HEK293T (cell line): ENCODE measurements around the gene ARL6.

Experiments used
- ARNT ChIP-seq: fragments of 450-650 bp; IDR thresholded peaks from 2 replicates; pipeline ENCODE4 v1.6.1; 2017; ENCODE audit warnings: mild to moderate bottlenecking
- BHLHE40 ChIP-seq: fragments of 450-650 bp; IDR thresholded peaks from 2 replicates; pipeline ENCODE4 v1.6.1; 2016; ENCODE audit warnings: mild to moderate bottlenecking, moderate library complexity, borderline replicate concordance
- ELF4 ChIP-seq: fragments of 450-650 bp; IDR thresholded peaks from 2 replicates; pipeline ENCODE4 v1.6.1; 2017; ENCODE audit warnings: antibody characterized with exemption
- FOXA1 ChIP-seq: fragments of 450-650 bp; IDR thresholded peaks from 2 replicates; pipeline ENCODE4 v1.6.1; 2016; ENCODE audit warnings: mild to moderate bottlenecking
- FOXK2 ChIP-seq: fragments of 450-650 bp; IDR thresholded peaks from 2 replicates; pipeline ENCODE4 v1.6.1; 2016; ENCODE audit warnings: mild to moderate bottlenecking
- FOXM1 ChIP-seq: fragments of 450-650 bp; IDR thresholded peaks from 2 replicates; pipeline ENCODE4 v1.6.1; 2017; ENCODE audit warnings: mild to moderate bottlenecking, borderline replicate concordance
- NFRKB ChIP-seq: fragments of 450-650 bp; IDR thresholded peaks from 2 replicates; pipeline ENCODE4 v1.6.1; 2016; ENCODE audit warnings: mild to moderate bottlenecking, moderate library complexity
- PKNOX1 ChIP-seq: fragments of 450-650 bp; IDR thresholded peaks from 2 replicates; pipeline ENCODE4 v1.6.1; 2016
- SP1 ChIP-seq: fragments of 450-650 bp; IDR thresholded peaks from 2 replicates; pipeline ENCODE4 v1.6.1; 2017
- SUZ12 ChIP-seq: fragments of 450-650 bp; IDR thresholded peaks from 2 replicates; pipeline ENCODE4 v1.6.1; 2016; ENCODE audit warnings: mild to moderate bottlenecking
- TARDBP ChIP-seq: fragments of 450-650 bp; IDR thresholded peaks from 2 replicates; pipeline ENCODE4 v1.6.1; 2016

GRCh38 chr3:97721446-97721845 lies 43.1 kb upstream of the ARL6 start:
- TF ChIP-seq TARDBP (no peak), FOXM1 (no peak), BHLHE40 (no peak), ARNT (no peak), FOXA1 (no peak), SP1 (no peak), ELF4 (no peak), PKNOX1 (no peak), SUZ12 (no peak), FOXK2 (no peak), NFRKB (no peak)
